ENCODE results near the gene RGS9BP. TPM values are rescaled to one million over a fixed set of nuclear protein-coding genes. Genes with fewer than 3 reads are reported as not detected.

The RGS9BP gene
- total and polyA plus RNA-seq, 2 donors from 2014 or later: 0.39 to 0.72 TPM

GRCh38 chr19:32720216-32720935 lies 44.7 kb downstream of the RGS9BP start:
- DNase-seq: peak in 1 of 5 donors; percentile 58
- intact Hi-C loops (cut with DNase I): no loop called here

DNA sequence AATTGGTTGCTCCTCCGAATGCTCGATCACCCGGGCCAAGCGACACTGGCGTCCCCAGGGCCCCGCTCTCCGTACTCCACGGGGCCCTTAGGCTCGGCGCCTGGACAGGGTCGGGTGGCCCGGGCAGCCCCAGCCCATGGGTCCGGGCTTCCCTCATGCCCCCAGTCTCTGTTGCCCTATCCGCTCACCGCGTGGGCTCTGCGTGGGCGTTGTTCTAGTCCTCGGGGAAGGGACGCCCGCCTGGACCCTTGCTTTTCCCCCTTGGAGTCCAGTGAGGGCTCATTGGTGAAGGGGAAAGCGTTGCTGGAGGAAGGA lies 45.2 kb downstream of the RGS9BP start:
- no peak overlapping the region for H3K27ac ChIP-seq (ENCODE audit: low read depth in 2 of 2, low read length in 2 of 2)
- H3K36me3 ChIP-seq (ENCODE audit: control insufficient read depth in 2 of 3, insufficient read depth in 3 of 3, low read length in 3 of 3): no peaks in the 10 kb centered on the region
- TF ChIP-seq, protein P1, sequence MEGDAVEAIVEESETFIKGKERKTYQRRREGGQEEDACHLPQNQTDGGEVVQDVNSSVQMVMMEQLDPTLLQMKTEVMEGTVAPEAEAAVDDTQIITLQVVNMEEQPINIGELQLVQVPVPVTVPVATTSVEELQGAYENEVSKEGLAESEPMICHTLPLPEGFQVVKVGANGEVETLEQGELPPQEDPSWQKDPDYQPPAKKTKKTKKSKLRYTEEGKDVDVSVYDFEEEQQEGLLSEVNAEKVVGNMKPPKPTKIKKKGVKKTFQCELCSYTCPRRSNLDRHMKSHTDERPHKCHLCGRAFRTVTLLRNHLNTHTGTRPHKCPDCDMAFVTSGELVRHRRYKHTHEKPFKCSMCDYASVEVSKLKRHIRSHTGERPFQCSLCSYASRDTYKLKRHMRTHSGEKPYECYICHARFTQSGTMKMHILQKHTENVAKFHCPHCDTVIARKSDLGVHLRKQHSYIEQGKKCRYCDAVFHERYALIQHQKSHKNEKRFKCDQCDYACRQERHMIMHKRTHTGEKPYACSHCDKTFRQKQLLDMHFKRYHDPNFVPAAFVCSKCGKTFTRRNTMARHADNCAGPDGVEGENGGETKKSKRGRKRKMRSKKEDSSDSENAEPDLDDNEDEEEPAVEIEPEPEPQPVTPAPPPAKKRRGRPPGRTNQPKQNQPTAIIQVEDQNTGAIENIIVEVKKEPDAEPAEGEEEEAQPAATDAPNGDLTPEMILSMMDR (IDR thresholded peaks at IDR 0.05; ENCODE audit: borderline replicate concordance, extremely low read depth, insufficient read depth): no peak
- FAIRE-seq (no peak), DNase-seq (no peak)
- intact Hi-C loops (cut with DNase I): no loop called here
- no peaks in the 10 kb centered on the region for H3K27me3 ChIP-seq (ENCODE audit: control insufficient read depth, insufficient read depth, low read length)
- H3K9ac ChIP-seq (ENCODE audit: low read length in 3 of 3): no peak overlapping the region
- H3K9me3 ChIP-seq (ENCODE audit: control insufficient read depth in 2 of 3, insufficient read depth in 1 of 3, low read length in 3 of 3): no peaks in the 10 kb centered on the region
- no peaks in the 10 kb centered on the region for H3K4me1 ChIP-seq (ENCODE audit: control insufficient read depth in 2 of 3, insufficient read depth in 2 of 3, low read depth in 1 of 3, low read length in 3 of 3)
- no peak overlapping the region for H3K4me3 ChIP-seq (ENCODE audit: low read length in 3 of 3)

More at GRCh38 chr19:32720216-32720935, 44.7 kb downstream of the RGS9BP start:
- no peak overlapping the region for H3K9ac ChIP-seq (ENCODE audit: low read length in 3 of 3)
- no peaks in the 10 kb centered on the region for H3K27me3 ChIP-seq (ENCODE audit: control insufficient read depth, insufficient read depth, low read length)
- TF ChIP-seq, protein P1 (IDR thresholded peaks at IDR 0.05; ENCODE audit: borderline replicate concordance, extremely low read depth, insufficient read depth): no peak
- H3K9me3 ChIP-seq (ENCODE audit: control insufficient read depth in 2 of 3, insufficient read depth in 1 of 3, low read length in 3 of 3): no peaks in the 10 kb centered on the region
- no peak for FAIRE-seq
- H3K27ac ChIP-seq (ENCODE audit: low read depth in 2 of 2, low read length in 2 of 2): no peak overlapping the region
- no peaks in the 10 kb centered on the region for H3K36me3 ChIP-seq (ENCODE audit: control insufficient read depth in 2 of 3, insufficient read depth in 3 of 3, low read length in 3 of 3)
- no peak overlapping the region for H3K4me3 ChIP-seq (ENCODE audit: low read length in 3 of 3)
- no peaks in the 10 kb centered on the region for H3K4me1 ChIP-seq (ENCODE audit: control insufficient read depth in 2 of 3, insufficient read depth in 2 of 3, low read depth in 1 of 3, low read length in 3 of 3)

Other genes starting within 250 kb of the RGS9BP start
- 62.6 TPM for gene PDCD5, start 94.7 kb upstream of the RGS9BP start, total RNA-seq
- 116 TPM for gene PDCD5, start 94.7 kb upstream of the RGS9BP start, polyA plus RNA-seq (ENCODE audit: insufficient read depth, low read depth, low replicate concordance)
- 29.8 TPM for gene ANKRD27, start 668 bp upstream of the RGS9BP start, total RNA-seq
- gene ANKRD27, start 668 bp upstream of the RGS9BP start, polyA plus RNA-seq (ENCODE audit: insufficient read depth, low read depth, low replicate concordance): 9.3 TPM
- gene NUDT19, start 16.0 kb downstream of the RGS9BP start, total RNA-seq: 11.7 TPM
- 8.8 TPM for gene NUDT19, start 16.0 kb downstream of the RGS9BP start, polyA plus RNA-seq (ENCODE audit: insufficient read depth, low read depth, low replicate concordance)
- 0.38 TPM for gene TDRD12, start 43.9 kb downstream of the RGS9BP start, total RNA-seq
- gene TDRD12, start 43.9 kb downstream of the RGS9BP start, polyA plus RNA-seq (ENCODE audit: insufficient read depth, low read depth, low replicate concordance): not detected
- 2.6 TPM for gene SLC7A9, start 193.9 kb downstream of the RGS9BP start, total RNA-seq
- 40.0 TPM for gene SLC7A9, start 193.9 kb downstream of the RGS9BP start, polyA plus RNA-seq (ENCODE audit: insufficient read depth, low read depth, low replicate concordance)

Data from kidney (tissue), 14 donors.